ENCODE results near the gene CDKN1A. TPM values are rescaled to one million over a fixed set of nuclear protein-coding genes. Genes with fewer than 3 reads are reported as not detected.

The CDKN1A gene
- total RNA-seq, 6 donors from 2014 or later = 61.8 to 186 (median 127) TPM

DNA sequence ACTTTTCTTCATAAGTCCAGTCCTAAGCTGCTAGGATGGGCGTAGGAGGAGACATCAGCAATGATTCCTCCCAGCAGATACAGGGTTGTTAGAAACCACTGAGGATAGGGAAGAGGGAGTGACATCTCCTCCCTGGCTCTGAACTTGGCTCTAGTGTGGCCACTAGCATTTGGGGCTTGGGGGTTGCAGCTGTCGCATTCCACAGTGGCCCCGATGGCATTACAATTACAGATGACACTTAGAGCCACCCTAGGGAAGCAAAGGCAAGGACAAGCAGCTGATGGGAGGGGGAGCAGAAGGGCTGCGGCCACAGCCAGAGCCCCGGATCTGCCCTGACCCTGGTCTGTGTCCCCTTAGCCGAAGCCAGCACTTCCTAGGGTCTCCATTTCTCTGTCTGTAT is 9.5 kb upstream of the CDKN1A start:
- 85 to 95% methylated on average over 6 of the region's 6 CpGs for WGBS, 2 donors
- H3K36me3 ChIP-seq = no peaks in the 10 kb centered on the region
- H3K4me1 ChIP-seq = peaks cover 4 to 9% (median 9%) of the 10 kb centered on the region in 4 donors
- no peaks in the 10 kb centered on the region for H3K27me3 ChIP-seq
- H3K4me3 ChIP-seq = no peak overlapping the region
- no peak overlapping the region for H3K27ac ChIP-seq
- TF ChIP-seq, protein P1, sequence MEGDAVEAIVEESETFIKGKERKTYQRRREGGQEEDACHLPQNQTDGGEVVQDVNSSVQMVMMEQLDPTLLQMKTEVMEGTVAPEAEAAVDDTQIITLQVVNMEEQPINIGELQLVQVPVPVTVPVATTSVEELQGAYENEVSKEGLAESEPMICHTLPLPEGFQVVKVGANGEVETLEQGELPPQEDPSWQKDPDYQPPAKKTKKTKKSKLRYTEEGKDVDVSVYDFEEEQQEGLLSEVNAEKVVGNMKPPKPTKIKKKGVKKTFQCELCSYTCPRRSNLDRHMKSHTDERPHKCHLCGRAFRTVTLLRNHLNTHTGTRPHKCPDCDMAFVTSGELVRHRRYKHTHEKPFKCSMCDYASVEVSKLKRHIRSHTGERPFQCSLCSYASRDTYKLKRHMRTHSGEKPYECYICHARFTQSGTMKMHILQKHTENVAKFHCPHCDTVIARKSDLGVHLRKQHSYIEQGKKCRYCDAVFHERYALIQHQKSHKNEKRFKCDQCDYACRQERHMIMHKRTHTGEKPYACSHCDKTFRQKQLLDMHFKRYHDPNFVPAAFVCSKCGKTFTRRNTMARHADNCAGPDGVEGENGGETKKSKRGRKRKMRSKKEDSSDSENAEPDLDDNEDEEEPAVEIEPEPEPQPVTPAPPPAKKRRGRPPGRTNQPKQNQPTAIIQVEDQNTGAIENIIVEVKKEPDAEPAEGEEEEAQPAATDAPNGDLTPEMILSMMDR (IDR thresholded peaks at IDR 0.05) = no peak
- TF ChIP-seq EP300 (IDR thresholded peaks at IDR 0.05) = no peak
- no peak for ATAC-seq (ENCODE audit: low FRiP score in 2 of 2)
- no peaks in the 10 kb centered on the region for H3K9me3 ChIP-seq
- no peak for DNase-seq

DNA sequence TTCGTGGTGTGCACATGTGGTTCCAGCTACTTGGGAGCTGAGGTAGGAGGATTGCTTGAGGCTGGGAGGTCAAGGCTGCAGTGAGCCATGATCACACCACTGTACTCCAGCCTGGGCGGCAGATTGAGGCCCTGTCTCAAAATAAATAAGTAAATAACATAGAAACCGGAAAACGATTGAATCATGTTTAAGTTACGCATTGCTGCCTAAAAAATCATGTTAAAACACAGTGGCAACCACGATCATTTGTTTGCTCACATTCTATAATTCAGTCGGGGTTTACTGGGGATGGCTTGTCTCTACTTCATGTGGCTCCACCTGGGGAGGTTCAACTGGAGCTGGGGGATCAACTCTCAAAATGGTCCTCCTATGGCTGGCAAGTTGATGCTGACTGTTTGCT is 8.2 kb upstream of the CDKN1A start:
- 93 to 96% methylated on average over 7 of the region's 7 CpGs for WGBS, 2 donors
- no peak overlapping the region for H3K27ac ChIP-seq
- H3K27me3 ChIP-seq = no peaks in the 10 kb centered on the region
- H3K36me3 ChIP-seq = no peaks in the 10 kb centered on the region
- ATAC-seq (ENCODE audit: low FRiP score in 2 of 2) (no peak), DNase-seq (no peak)
- TF ChIP-seq POLR2AphosphoS5 (IDR thresholded peaks at IDR 0.05) = no peak
- TF ChIP-seq POLR2A (IDR thresholded peaks at IDR 0.05) = no peak
- no peak for TF ChIP-seq EP300 (IDR thresholded peaks at IDR 0.05)
- TF ChIP-seq, protein P1 (IDR thresholded peaks at IDR 0.05) = no peak
- no peak overlapping the region for H3K4me3 ChIP-seq
- H3K4me1 ChIP-seq = peaks cover 4 to 9% (median 9%) of the 10 kb centered on the region in 4 donors
- H3K9me3 ChIP-seq = no peaks in the 10 kb centered on the region

DNA sequence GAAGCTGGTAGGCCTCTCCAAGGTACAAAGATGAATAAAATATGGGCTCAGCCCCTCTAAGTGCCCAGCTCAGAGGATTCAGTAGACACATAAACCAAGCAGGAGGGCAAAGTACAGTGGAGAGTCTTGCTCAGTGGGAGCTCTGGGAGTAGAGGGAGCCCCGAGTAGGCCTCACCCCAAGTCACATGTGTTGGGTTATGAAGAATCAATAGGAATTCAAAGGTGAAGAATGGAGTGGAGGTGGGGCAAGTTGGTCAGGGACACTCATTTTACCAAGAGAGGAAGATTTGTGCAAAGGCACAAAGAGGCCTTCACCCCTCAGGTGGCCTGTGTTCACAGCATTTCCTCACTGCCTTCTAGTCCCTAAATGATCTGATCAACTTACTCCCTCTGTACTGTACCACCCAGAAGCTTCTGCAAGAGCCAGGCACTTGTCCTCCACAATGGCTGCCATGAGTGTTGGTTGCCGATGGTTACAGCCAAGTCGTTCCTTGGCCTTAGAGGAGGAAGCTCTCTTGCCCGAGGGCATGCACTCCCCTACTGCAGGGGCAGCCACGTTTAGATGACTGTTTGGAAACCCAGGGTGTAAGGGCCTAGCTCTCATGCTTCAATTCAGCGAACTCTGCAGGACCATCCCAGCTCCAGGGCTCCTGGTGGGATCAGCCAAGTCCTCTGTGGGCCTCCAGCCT is 6.7 kb upstream of the CDKN1A start:
- no peak for TF ChIP-seq POLR2A (IDR thresholded peaks at IDR 0.05)
- TF ChIP-seq EP300 (IDR thresholded peaks at IDR 0.05) = no peak
- no peak for TF ChIP-seq POLR2AphosphoS5 (IDR thresholded peaks at IDR 0.05)
- TF ChIP-seq, protein P1 (IDR thresholded peaks at IDR 0.05) = no peak
- ATAC-seq (ENCODE audit: low FRiP score in 2 of 2) = no peak
- WGBS, 2 donors = 77 to 79% methylated on average over 5 to 6 of the region's 6 CpGs
- Histone ChIP-seq H3K27ac (no peak overlapping the region), H3K4me1 (peaks cover 8 to 12% (median 11%) of the 10 kb centered on the region in 4 donors), H3K36me3 (no peaks in the 10 kb centered on the region), H3K4me3 (no peak overlapping the region), H3K27me3 (no peaks in the 10 kb centered on the region), H3K9me3 (no peaks in the 10 kb centered on the region)
- DNase-seq = no peak

DNA sequence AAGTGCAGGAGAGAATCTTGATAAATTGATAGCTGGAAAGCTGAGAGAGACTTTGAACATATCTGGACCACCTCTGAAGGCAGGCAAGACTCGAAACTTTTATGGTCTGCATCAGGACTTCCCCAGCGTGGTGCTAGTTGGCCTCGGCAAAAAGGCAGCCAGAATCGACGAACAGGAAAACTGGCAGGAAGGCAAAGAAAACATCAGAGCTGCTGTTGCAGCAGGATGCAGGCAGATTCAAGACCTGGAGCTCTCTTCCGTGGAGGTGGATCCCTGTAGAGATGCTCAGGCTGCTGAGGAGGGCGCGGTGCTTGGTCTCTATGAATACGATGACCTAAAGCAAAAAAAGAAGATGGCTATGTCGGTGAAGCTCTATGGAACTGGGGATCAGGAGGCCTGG is 4.6 kb upstream of the CDKN1A start:
- H3K9me3 ChIP-seq = no peaks in the 10 kb centered on the region
- TF ChIP-seq, protein P1 (IDR thresholded peaks at IDR 0.05) = no peak
- TF ChIP-seq EP300 (IDR thresholded peaks at IDR 0.05) (no peak), POLR2A (IDR thresholded peaks at IDR 0.05) (no peak), POLR2AphosphoS5 (IDR thresholded peaks at IDR 0.05) (no peak)
- peaks cover 16 to 21% (median 19%) of the 10 kb centered on the region in 4 donors for H3K4me1 ChIP-seq
- H3K36me3 ChIP-seq = no peaks in the 10 kb centered on the region
- WGBS, 2 donors = 79% methylated on average over 10 of the region's 10 CpGs
- ATAC-seq (ENCODE audit: low FRiP score in 2 of 2) (no peak), DNase-seq (no peak)
- H3K27me3 ChIP-seq = no peaks in the 10 kb centered on the region
- H3K4me3 ChIP-seq = no peak overlapping the region
- H3K27ac ChIP-seq = no peak overlapping the region

DNA sequence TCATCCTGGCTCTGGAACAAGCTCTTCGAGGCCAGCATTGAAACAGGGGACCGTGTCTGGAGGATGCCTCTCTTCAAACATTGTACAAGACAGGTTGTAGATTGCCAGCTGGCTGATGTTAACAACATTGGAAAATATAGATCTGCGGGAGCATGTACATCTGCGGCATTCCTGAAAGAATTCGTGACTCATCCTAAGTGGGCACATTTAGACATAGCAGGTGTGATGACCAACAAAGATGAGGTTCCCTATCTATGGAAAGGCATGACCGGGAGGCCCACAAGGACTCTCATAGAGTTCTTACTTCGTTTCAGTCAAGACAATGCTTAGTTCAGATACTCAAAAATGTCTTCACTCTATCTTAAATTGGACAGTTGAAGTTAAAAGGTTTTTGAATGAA is 3.6 kb upstream of the CDKN1A start:
- ATAC-seq (ENCODE audit: low FRiP score in 2 of 2) (no peak), DNase-seq (no peak)
- TF ChIP-seq POLR2AphosphoS5 (IDR thresholded peaks at IDR 0.05) (no peak), POLR2A (IDR thresholded peaks at IDR 0.05) (no peak)
- Histone ChIP-seq H3K4me1 (peaks cover 16 to 27% (median 19%) of the 10 kb centered on the region in 4 donors), H3K27me3 (no peaks in the 10 kb centered on the region), H3K9me3 (no peaks in the 10 kb centered on the region), H3K27ac (no peak overlapping the region), H3K4me3 (no peak overlapping the region), H3K36me3 (no peaks in the 10 kb centered on the region)
- 91 to 92% methylated on average over 7 of the region's 7 CpGs for WGBS, 2 donors
